Measurements from ENCODE around the gene KLHDC8B. TPM values are rescaled to one million over a fixed set of nuclear protein-coding genes. Genes with fewer than 3 reads are reported as not detected.

Gene KLHDC8B
- total RNA-seq, 1 experiment from 2014 or later, result 27.7 TPM

DNA sequence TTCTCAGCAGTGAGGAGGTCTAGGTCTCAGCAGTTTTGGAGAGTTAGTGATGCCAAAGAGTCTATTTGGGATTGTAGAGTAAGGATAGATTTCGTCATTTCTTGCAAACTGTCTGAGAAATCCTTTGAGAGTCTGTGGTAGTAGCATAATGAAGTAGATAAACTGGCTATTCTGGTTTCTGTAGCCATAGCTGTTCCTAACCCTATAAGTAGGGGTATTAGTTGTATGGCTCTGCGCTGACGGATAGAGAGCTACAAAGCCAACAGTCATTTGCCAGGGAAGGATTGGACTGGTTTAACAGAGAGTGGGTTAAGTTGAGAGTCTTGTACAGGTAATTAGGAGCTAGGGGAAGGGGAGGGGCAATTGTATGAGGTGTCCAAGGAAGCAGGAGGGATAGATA lies 50.6 kb downstream of the KLHDC8B start:
- Histone ChIP-seq H3K4me3 (ENCODE audit: insufficient read depth, low read depth, low read length) (no peak overlapping the region), H3K27me3 (ENCODE audit: control insufficient read depth, insufficient read depth, low read length) (no peaks in the 10 kb centered on the region), H3K36me3 (replicated peaks; ENCODE audit: control insufficient read depth, insufficient read depth, low read length) (no peaks in the 10 kb centered on the region)
- no peak for DNase-seq

Other genes starting within 250 kb of the KLHDC8B start
- gene P4HTM, start 181.4 kb upstream of the KLHDC8B start, total RNA-seq (2014; rRNA removed; shearing (Covaris generic)), result 17.6 and 22.4 TPM in 2 replicates
- gene WDR6, start 164.2 kb upstream of the KLHDC8B start, total RNA-seq (2014; rRNA removed; shearing (Covaris generic)), result 141 and 151 TPM in 2 replicates
- gene DALRD3, start 153.0 kb upstream of the KLHDC8B start, total RNA-seq (2014; rRNA removed; shearing (Covaris generic)), result 55.5 and 65.9 TPM in 2 replicates
- gene NDUFAF3, start 149.5 kb upstream of the KLHDC8B start, total RNA-seq (2014; rRNA removed; shearing (Covaris generic)), result 81.2 and 94.8 TPM in 2 replicates
- gene IMPDH2, start 142.2 kb upstream of the KLHDC8B start, total RNA-seq (2014; rRNA removed; shearing (Covaris generic)), result 409 and 490 TPM in 2 replicates
- 118 and 137 TPM in 2 replicates for gene QRICH1, start 77.5 kb upstream of the KLHDC8B start, total RNA-seq (2014; rRNA removed; shearing (Covaris generic))
- gene QARS1, start 66.8 kb upstream of the KLHDC8B start, total RNA-seq (2014; rRNA removed; shearing (Covaris generic)), result 308 and 312 TPM in 2 replicates
- gene USP19, start 50.8 kb upstream of the KLHDC8B start, total RNA-seq (2014; rRNA removed; shearing (Covaris generic)), result 64.4 and 73.0 TPM in 2 replicates
- gene LAMB2, start 38.5 kb upstream of the KLHDC8B start, total RNA-seq (2014; rRNA removed; shearing (Covaris generic)), result 81.1 and 87.3 TPM in 2 replicates
- 37.1 and 46.4 TPM in 2 replicates for gene CCDC71, start 5.3 kb upstream of the KLHDC8B start, total RNA-seq (2014; rRNA removed; shearing (Covaris generic))
- gene C3orf62, start 105.6 kb downstream of the KLHDC8B start, total RNA-seq (2014; rRNA removed; shearing (Covaris generic)), result 0.80 and 1.3 TPM in 2 replicates
- gene USP4, start 168.5 kb downstream of the KLHDC8B start, total RNA-seq (2014; rRNA removed; shearing (Covaris generic)), result 9.6 and 10.7 TPM in 2 replicates
- gene GPX1, start 186.8 kb downstream of the KLHDC8B start, total RNA-seq (2014; rRNA removed; shearing (Covaris generic)), result 222 and 298 TPM in 2 replicates
- 377 and 386 TPM in 2 replicates for gene RHOA, start 240.4 kb downstream of the KLHDC8B start, total RNA-seq (2014; rRNA removed; shearing (Covaris generic))
- 5.8 and 10.9 TPM in 2 replicates for gene TCTA, start 240.8 kb downstream of the KLHDC8B start, total RNA-seq (2014; rRNA removed; shearing (Covaris generic))